ENCODE measurements around the gene COL5A1.
"Not testable (repeated sequence)": the region's sequence is repeated elsewhere in the genome, so short reads cannot be mapped to it uniquely, and the experiment has no call there.

COL5A1 gene

GRCh38 chr9:134641990-134642384 lies 384 bp downstream of the COL5A1 start:
- DNase-seq = no peak

GRCh38 chr9:134642385-134643181 lies 980 bp downstream of the COL5A1 start:
- no peak for DNase-seq

- DNase-seq = no peak
Measured at GRCh38 chr9:134643222-134643671, 1.6 kb downstream of the COL5A1 start.

- not testable (repeated sequence) for DNase-seq
Measured at GRCh38 chr9:134644401-134644724, 2.8 kb downstream of the COL5A1 start.

GRCh38 chr9:134644725-134645606 lies 3.4 kb downstream of the COL5A1 start:
- DNase-seq = no peak

- DNase-seq = no peak
Measured at GRCh38 chr9:134645607-134646365, 4.2 kb downstream of the COL5A1 start.

GRCh38 chr9:134647359-134648080 lies 5.9 kb downstream of the COL5A1 start:
- no peak for DNase-seq

- DNase-seq = no peak
Measured at GRCh38 chr9:134648701-134649530, 7.3 kb downstream of the COL5A1 start.

- no peak for DNase-seq
Measured at GRCh38 chr9:134650431-134651190, 9.0 kb downstream of the COL5A1 start.

- DNase-seq = no peak
Measured at GRCh38 chr9:134651226-134651905, 9.8 kb downstream of the COL5A1 start.

- DNase-seq = no peak
Measured at GRCh38 chr9:134652291-134653225, 11.0 kb downstream of the COL5A1 start.

GRCh38 chr9:134653259-134654009 lies 11.8 kb downstream of the COL5A1 start:
- DNase-seq = no peak

GRCh38 chr9:134655101-134655500 lies 13.5 kb downstream of the COL5A1 start:
- no peak for DNase-seq

GRCh38 chr9:134655586-134656333 lies 14.2 kb downstream of the COL5A1 start:
- DNase-seq = no peak

- no peak for DNase-seq
Measured at GRCh38 chr9:134656334-134657006, 14.9 kb downstream of the COL5A1 start.

GRCh38 chr9:134657666-134658377 lies 16.2 kb downstream of the COL5A1 start:
- DNase-seq = no peak
